HG02870 (cell line): ENCODE data around the gene ADARB2.

ENCODE experiments used
- ATAC-seq: cut with Tn5 transposase; IDR thresholded peaks from one replicate; pipeline ENCODE4 v1.9.1; 2021; ENCODE audit warnings: mild to moderate bottlenecking, moderate library complexity; ENCODE audit not compliant: unreplicated experiment

The ADARB2 gene

DNA sequence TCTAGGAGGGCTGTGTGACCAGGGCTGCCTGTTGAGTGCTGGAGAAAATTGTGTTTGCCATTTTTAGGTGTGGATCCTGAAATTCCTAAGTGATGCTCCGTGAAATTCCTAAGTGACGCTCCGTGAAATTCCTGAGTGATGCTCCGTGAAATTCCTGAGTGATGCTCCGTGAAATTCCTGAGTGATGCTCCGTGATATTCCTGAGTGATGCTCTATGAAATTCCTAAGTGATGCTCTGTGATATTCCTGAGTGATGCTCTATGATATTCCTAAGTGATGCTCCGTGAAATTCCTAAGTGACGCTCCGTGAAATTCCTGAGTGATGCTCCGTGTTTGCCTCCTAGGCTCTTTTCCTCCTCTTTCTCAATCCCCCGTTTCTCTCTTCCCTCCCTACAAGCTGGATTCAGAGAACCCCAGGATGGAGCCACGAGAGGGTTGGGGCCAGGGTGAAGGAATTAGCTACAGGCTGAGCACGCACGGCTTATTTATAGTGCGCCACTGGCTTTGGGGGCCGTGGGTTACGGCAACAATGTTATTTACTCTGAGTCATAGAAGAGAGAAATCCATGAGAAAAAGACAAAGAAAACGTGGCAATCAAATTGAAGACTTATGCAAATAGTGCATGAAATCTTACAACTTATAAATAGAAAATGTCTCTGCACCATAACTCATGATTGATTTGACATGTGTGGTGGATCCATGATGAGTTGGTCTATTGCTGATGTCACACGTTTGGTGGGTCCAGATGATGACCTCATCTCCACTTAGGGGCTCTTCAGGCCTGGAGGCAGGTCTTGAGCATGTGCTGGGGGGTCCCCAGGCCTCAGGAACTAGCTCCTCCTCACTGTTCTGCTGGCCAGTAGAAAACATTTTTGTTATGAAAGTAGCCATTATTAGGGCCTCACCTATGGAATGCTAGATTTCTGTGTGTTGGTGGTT, 456.6 kb downstream of the ADARB2 start:
- ATAC-seq: no peak

DNA sequence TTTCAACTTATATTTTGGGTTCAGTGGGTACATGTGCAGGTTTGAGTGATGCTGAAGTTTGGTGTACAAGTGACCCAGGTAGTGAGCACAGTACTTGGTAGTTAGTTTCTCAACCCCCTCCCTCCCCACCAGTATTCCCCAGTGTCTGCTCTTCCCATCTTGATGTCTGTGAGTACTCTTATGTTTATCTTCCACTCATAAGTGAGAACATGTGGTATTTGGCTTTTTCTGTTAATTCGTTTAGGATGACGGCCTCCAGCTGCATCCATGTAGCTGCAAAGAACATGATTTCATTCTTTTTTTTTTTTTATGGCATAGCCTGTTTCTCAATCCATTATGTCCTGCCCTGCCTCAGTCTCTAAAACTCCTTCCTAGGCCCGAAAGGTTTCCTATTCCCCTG, 459.0 kb downstream of the ADARB2 start:
- ATAC-seq: no peak

DNA sequence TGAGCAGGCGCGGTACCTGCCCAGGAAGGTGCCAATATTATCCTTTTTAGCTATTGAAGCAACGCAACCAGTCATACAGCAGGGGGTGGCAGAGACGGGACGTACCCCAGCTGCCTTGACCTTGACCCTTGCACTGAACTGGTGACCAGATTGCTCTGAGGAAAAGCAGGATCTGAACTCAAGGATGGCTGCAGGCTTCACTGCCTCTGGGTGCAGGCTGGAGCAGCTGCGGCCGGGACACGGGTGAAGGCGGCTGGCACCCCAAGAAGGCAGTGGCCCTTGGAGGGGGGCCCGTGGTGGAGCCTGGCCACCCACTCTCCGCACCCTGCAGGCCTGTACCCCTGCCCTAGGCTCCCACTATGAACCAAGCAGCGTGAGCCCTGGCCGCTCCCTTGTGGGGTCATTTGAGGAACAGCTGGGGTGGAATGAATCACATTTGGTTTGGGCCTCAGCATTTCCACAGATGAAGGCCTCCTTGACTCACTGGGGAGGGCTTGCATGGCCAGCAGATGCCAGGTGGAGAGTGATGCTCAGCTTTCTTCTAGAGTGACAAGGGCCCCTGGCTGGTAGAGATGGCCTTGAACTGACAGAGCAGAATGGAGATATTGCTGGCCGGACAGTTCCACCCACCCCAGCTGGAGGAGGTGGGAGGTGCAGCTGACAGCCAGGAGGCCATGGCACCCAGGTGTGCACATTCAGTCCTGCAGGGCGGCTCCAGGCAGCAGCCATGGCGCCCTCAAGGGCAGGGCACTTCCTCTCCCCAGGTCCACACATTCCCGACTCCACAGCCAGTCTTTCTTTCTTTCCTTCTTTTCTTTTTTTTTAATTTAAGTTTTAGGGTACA, 462.4 kb downstream of the ADARB2 start:
- ATAC-seq: no peak

DNA sequence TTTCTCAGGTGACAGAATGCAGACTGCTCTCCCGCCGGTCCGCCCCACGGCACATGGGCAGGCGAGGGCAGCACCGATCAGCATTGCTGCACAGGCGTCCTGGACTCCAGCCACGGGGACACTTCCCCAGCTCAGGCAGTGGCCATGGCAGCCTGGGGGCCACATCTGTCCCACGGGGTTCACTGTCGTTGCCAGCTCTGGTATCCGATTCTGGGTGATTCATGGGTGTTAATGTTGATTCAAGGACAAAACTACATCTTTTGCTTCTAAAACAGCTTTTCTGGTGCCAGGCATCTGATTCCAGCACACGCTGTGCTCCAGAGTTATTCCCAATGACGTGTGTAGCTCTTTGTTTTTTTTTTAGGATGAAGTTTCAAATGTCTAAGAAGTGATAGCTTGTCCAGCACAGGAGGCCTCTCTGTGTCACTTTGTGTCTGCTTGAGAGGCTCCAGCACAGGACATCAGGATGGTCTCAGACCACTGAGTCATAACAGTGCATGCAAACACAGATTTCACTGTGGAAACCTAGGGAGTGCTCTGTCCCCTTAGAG, 463.1 kb downstream of the ADARB2 start:
- no peak for ATAC-seq

DNA sequence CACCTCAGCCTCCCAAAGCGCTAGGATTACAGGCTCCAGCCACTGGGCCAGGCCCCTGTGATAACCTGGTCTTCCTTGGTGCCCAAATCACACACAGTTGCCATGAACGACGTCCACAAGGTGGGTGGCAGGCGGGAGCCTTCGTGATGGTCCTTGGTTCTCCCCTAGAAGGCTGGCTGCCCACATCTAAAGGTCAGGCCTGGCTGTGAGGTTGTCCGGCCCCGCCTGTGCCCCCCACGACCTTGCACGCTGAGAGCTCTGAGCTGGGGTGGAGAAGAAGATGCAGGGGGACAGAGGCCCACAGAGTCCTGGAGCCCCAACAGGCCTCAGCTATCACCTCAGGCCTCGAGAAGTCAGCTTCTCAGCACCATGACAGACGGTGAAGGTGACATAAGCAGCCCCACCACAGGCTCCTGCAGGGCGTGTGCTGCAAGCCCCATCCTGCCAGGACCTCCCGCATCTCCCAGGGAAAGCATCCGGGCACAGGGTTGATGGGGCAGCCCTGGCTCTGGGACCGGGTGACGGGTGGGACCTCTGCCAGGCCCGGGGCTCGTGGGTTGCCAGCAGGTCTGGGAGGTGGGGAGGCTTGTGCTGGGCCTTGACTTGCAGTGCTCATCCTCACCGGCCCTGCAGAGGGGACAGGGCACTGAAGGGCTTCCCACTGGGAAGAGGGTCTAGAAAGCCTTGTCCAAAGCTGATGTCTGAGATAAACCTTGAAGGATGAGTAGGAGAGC, 463.8 kb downstream of the ADARB2 start:
- ATAC-seq: no peak

DNA sequence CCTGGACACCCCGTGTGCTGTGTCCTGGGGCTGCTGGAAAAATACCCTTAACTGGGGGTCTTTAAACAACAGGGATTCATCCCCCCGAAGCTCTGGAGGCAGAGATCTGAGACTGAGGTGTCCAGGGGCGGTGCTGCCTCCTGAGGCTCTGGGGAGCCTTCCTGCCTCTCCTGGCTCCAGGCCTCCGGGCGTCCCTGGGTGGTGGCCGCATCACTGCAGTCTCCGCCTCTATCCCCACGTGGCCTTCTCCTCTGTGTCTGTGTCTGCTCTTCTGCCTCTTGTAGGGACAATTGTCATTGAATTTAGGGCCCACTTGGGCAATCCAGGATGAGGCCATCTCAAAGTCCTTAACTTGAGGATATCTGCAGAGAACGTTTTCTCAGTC, 464.6 kb downstream of the ADARB2 start:
- no peak for ATAC-seq

DNA sequence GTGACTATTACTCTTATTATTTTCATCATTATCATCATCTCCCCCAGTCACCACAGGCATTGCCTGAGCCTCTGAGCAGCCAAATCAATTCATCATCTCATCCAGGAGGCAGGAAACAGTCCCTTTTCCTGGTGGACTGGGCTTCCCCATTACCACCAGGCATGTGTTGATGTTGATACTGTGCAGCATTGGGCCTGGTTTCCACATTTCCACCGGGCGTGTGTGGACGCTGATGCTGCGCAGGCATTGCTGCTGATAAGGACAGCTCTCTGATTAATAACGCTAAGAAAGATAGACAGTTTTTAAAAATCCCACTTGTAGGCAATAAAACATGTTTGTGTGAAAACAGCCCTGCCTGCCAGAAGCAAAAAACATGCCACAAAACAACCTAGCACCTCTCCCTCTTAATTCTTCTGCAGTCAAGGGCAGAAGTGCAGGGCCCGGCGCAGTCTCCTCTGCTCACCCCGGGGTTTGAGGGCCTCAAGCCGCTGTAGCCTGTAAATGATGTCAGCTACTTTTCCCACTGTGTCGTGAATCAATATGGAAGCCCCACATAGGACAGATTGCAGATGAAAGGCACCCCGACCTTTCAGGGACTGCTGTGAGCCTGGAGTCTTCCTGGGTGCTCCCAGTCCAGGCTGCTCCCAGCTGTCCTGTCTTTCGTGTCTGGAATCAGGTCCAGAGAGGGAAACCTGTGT, 465.1 kb downstream of the ADARB2 start:
- ATAC-seq: no peak

DNA sequence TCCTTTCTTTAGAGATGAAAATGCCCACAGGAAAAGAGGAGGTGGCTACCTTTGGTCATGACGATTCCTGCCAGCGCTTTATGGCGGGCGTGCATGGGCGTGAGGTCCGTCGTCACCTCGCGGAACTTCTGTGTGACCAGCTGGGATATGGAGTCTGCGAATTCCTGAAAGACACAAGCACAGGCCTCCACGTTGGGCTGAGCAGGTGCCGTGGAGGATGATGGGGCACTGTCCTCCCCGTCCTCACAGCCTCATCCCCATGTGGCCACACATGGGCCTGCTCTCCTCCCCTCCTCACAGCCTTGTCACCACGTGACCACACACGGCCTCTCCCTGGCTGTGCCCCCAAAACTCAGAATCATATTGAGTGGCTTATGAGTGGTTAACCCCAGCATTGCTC, 466.4 kb downstream of the ADARB2 start:
- no peak for ATAC-seq

DNA sequence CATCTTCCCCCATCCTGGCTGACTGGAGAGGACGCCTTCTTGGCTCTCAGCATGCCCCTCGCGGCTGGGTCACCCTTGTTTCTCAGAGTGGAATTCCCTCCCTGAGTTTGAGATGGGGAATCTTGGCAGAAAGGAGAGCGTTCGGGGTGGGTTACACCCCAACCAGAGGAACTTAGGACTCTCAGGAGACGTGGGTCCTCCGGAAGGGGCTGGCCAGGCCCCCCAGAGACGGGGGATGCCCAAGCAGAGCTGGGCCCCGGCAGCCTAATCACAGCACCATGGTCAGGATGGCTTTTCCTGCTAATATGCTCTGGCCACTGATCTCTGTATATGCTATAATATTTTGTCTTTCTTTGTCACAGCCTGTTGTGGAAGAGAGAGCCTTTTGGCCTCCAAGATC, 466.8 kb downstream of the ADARB2 start:
- no peak for ATAC-seq

DNA sequence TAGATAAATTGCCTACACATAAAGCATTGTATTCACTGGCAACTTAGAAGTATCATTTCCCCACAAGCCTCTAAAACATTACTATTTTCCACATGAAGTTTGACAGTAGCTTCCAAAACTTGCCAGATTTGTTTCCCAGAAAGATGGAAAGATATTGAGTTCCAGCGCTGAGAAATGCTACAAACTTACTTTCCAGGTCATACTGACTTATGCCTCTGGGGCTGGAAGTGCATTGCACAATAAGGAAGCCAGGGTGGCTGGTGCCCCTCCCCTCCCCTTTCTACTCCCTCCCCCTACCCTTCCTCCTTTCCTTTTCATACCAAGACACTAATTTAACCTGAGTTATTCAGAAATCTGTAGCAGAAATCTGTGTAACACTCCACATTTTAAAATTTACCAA, 468.5 kb downstream of the ADARB2 start:
- ATAC-seq: no peak

DNA sequence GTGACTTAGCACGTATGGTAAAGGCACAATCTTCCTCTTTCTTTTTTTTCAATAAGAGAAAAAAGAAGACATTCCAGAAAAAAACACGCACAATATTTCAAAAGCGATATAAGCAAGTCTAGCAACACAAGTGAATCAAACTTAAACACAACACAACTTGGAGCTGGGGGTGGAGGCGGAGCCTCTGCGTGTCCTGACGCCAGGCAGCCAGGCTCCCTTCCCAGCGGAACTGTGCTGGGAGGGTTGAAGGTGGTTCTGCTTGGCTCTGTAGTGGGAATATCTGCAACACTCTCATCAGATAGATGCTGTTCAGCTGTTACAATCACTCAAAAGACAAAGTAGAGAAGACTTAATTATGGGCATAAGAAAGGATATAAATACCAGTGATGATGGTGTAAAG, 469.8 kb downstream of the ADARB2 start:
- ATAC-seq: no peak

DNA sequence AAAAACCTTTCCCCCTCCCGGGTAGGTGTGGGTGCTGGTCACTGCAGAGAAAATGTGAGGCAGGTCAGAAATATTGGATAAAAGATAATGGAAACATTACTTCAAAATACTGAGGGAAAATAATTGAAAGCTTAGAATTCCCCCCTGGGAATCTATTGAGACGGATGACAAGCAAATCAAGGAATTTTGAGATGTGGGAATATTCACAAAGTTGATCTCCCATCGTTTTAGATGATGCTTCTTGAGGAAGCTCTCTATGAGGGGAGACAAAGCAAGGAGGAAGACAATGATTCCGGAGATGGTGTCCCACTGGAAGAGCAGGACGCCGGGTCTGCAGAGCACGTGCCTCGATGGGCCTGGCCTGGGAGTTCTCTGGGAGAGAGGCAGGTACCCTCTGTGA, 470.2 kb downstream of the ADARB2 start:
- ATAC-seq: no peak

DNA sequence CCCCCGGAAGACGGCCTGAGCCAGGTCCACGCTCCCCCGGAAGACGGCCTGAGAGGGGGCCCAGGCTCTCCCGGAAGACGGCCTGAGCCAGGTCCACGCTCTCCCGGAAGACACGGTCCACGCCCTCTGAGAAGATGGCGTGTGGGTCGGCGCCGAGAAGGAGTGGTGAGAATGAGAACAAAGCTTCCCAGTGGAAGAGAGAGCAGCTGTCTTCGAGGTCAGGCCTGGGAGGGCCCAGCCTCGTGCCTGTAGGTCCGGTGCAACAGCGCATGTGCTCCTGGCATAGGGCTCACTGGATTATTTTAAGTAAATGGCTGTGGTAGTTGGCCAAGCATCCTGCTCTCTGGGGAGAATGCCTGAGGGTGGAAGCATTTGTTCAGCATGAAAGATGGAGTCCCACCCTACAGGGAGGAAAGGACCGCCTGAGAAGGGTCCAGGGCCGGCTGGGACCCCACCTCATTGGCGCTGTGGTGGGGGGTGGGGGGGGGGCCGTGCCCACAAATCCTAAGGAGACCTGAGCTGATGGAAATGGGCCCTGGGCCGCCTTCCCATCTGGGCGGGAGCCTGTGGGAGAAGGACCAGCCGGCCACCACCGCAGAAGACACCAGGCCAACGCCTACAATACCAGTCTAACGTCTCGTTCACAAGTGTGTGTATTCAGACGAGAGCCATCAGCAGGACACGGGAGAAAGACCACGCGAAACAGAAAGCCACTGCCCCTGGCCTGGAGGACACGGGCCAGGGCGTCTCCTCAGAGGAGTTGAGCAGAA, 471.1 kb downstream of the ADARB2 start:
- no peak for ATAC-seq

DNA sequence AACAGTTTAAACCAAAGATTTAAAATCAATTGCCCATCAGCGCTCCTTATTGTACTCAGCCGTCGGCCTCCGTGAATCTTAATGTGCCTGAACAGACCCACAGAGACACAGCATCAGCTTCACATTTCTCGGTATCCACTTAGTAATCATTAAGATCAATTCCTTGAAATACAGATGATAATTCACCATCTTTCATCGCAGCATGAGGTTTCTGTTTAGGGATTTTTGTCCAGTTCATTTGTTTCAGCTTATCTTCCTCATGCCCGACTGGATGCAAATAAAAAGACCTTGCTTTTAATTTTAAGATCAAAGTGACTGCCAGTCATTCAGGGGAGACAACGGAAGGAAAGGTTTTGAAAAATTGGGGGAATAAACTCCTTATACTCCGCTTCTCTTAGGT, 473.3 kb downstream of the ADARB2 start:
- no peak for ATAC-seq

DNA sequence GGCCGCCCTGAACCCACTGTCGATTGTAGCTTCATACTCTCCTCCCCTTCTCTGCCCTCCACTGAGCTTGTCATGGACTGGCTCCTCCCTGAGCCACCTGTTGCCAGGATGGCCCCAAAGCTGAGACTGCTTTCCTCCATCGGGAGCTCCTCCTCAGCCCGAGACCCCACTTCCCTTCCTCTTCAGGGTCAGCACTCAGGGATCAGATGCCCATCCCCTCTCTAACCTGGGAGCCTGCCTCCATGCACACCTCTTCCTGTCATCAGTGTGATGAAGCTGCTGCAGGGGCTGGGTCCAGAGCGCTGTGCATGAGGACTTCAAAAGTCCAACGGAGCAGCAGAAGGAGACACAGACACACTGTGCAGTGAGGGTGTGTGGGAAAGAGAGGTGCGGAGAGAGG, 480.1 kb downstream of the ADARB2 start:
- no peak for ATAC-seq

DNA sequence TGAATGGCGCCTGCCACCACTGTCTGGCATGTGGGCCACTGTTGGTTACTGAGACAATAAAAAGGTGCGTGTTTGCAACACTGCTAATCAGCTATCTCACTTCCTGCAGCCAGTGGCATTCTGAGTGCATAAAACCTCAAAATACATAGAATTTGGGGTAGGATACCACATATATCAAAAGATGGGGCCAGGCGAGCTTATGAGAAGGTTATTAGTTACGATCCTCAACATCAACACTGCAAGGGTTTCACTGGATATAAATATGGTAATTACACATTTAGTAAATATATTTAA, 480.9 kb downstream of the ADARB2 start:
- no peak for ATAC-seq

DNA sequence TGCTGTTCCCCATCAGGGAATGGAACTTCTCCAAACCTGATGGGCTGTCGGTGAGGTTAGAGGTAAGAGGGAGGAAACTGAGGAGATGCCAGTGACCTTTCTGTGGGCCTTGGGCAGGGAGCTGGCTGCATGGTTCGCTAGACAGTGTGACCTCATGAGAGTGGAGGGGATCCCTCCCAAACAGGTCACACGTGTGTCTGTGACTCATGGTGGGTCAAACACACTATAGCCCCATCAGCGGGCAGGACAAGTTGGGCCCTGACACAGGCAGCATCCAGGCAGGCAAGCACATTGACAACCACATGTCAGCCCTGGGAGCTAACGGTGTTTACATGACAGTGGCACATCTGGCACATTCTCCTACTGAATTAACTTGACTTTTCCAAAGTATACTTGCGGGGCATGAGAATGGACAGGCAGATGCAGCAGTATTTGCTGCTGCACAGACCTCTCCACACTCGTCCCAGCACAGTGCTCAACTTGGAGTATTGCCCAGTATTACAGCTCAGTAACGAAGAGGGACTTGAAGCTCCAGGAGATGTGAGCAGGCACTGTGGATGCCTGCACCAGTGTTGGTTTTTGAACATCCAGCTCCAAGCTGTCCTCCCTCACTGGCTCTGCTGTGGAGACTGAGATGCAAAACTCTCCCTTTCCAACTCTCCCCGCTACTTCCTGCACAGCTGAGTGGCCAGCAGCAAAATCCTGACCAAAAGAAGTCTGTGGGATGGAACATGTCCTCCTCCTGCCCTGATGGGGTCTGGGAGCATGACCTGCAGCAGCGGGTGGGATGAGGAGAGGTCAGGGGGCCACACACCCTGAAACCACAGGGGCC, 481.5 kb downstream of the ADARB2 start:
- no peak for ATAC-seq

DNA sequence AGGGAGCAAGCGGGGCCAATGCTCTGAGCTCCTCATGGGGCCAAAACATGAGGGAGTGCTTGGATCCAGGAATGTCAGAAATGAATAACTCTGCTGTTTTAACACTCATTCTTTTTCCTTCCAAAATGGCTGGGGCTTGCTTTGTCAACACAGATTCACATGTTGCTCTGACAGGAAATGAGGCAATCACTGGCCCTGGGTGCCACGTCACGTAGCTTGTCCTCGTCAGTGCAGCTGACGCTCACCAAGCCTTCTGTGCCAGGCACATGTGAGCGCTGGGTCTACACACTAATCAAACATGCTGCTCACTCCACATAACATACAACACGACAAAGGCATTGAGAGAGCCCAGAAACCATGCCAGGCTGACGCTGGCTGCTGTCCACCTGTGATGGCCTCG, 482.2 kb downstream of the ADARB2 start:
- no peak for ATAC-seq
